Left ventricle myocardium inferior (tissue), 1 donor: Measurements from ENCODE around the gene PRDM16. TPM values are rescaled to one million over a fixed set of nuclear protein-coding genes. Genes with fewer than 3 reads are reported as not detected.
A peak's percentile ranks its signal among the peaks of the same experiment; 100 is the strongest.

Experiments
- DNase-seq: peaks from one replicate; pipeline ENCODE4 v3.0.0-alpha.2; 2020
- H3K27ac ChIP-seq: fragments of 200-600 bp; replicated peaks from 2 replicates; pipeline ENCODE4 v1.8.0; 2021
- H3K27me3 ChIP-seq: fragments of 200-600 bp; 2 replicates; pipeline ENCODE4 v1.8.0; 2021; ENCODE audit warnings: low read depth
- H3K36me3 ChIP-seq: fragments of 200-600 bp; 2 replicates; pipeline ENCODE4 v1.8.0; 2021
- H3K4me1 ChIP-seq: fragments of 200-600 bp; 2 replicates; pipeline ENCODE4 v1.8.0; 2021
- H3K4me3 ChIP-seq: fragments of 200-600 bp; 2 replicates; pipeline ENCODE4 v1.8.0; 2021; ENCODE audit warnings: mild to moderate bottlenecking, moderate library complexity
- H3K9me3 ChIP-seq: fragments of 200-600 bp; replicated peaks from 2 replicates; pipeline ENCODE4 v1.8.0; 2021
- CTCF ChIP-seq: fragments of 200-600 bp; IDR thresholded peaks from 2 replicates; pipeline ENCODE4 v1.8.0; 2021; ENCODE audit warnings: antibody characterized with exemption, mild to moderate bottlenecking, borderline replicate concordance
- intact Hi-C: fragments of 100-400 bp; cut with micrococcal nuclease; formaldehyde crosslinking; loops from one replicate; pipeline ENCODE4 v1.11.0; 2022
- total RNA-seq: library from RNA; stranded (reverse); fragmentation: NEBNext Ultra II Directional; extraction: Animal tissue kit (Norgen Biotek cat#: 25700); gene quantifications from one replicate; pipeline ENCODE4 v1.2.1, GENCODE V29; 2021
- donor health status: DM: no; HTN: yes; CAD: no; lungs with severe emphysema.

Gene PRDM16
- total RNA-seq, 1 donor from 2014 or later, result 16.6 TPM

GRCh38 chr1:3472088-3472850 is 403.3 kb downstream of the PRDM16 start:
- H3K27me3 ChIP-seq, result no peaks in the 10 kb centered on the region
- intact Hi-C loops, result no loop called here

DNA sequence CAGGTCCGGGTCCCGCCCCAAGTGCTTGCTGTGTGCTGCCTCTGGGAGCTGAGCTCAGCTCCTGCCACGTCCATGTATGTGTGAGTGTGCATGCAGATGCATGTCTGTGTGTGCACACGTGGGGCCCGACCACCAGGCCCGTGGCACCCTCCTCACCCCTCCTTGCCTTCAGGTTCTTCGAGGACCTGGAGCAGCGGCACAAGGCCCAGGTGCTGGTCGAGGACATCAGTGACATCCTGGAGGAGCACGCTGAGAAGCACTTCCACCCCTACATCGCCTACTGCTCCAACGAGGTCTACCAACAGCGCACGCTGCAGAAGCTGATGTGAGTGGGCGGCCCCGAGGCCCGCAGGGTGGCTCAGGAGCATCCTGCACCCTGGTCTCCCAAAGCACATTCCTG is 403.9 kb downstream of the PRDM16 start:
- Histone ChIP-seq H3K4me3 (no peak overlapping the region), H3K4me1 (peaks cover 12% of the 10 kb centered on the region), H3K36me3 (no peaks in the 10 kb centered on the region), H3K27me3 (no peaks in the 10 kb centered on the region), H3K27ac (no peak overlapping the region), H3K9me3 (no peaks in the 10 kb centered on the region)
- intact Hi-C loops, result no loop called here
- no peak for TF ChIP-seq CTCF
- DNase-seq, result no peak

More at GRCh38 chr1:3472088-3472850, 403.3 kb downstream of the PRDM16 start:
- Histone ChIP-seq H3K4me1 (peaks cover 12% of the 10 kb centered on the region), H3K27ac (peak overlapping the region; percentile 57), H3K9me3 (no peaks in the 10 kb centered on the region), H3K4me3 (no peak overlapping the region), H3K36me3 (no peaks in the 10 kb centered on the region)
- peak; percentile 8 for TF ChIP-seq CTCF
- no peak for DNase-seq

GRCh38 chr1:3473381-3473844 is 404.4 kb downstream of the PRDM16 start:
- intact Hi-C loops, result no loop called here
- H3K4me1 ChIP-seq, result peaks cover 12% of the 10 kb centered on the region
- H3K27me3 ChIP-seq, result no peaks in the 10 kb centered on the region
- H3K9me3 ChIP-seq, result no peaks in the 10 kb centered on the region
- H3K36me3 ChIP-seq, result no peaks in the 10 kb centered on the region
- no peak for TF ChIP-seq CTCF
- no peak overlapping the region for H3K27ac ChIP-seq
- DNase-seq, result no peak
- no peak overlapping the region for H3K4me3 ChIP-seq

DNA sequence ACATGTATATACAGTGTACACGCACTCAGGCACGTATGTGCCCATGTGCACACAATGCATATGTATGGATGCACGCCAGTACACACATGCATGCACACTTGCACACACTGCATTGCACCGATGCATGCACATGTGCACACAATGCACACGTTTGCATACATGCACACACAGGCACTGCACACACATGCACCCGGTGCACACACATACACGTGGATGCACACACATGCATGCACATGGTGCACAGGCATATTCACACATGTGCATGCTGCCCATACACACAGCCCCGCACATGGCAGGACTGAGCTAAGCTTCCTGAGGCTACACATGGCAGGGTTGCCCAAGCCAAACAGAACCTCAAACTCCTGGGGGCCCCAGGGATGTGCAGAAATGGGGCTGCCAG is 405.0 kb downstream of the PRDM16 start:
- Histone ChIP-seq H3K36me3 (no peaks in the 10 kb centered on the region), H3K4me3 (no peak overlapping the region), H3K27me3 (no peaks in the 10 kb centered on the region), H3K27ac (no peak overlapping the region), H3K4me1 (peaks cover 12% of the 10 kb centered on the region), H3K9me3 (no peaks in the 10 kb centered on the region)
- intact Hi-C loops, result no loop called here
- DNase-seq, result no peak
- TF ChIP-seq CTCF, result no peak

GRCh38 chr1:3474421-3474820 is 405.4 kb downstream of the PRDM16 start:
- Histone ChIP-seq H3K27me3 (no peaks in the 10 kb centered on the region), H3K4me3 (no peak overlapping the region), H3K9me3 (no peaks in the 10 kb centered on the region), H3K4me1 (peaks cover 12% of the 10 kb centered on the region), H3K36me3 (no peaks in the 10 kb centered on the region), H3K27ac (no peak overlapping the region)
- DNase-seq, result no peak
- intact Hi-C loops, result no loop called here
- no peak for TF ChIP-seq CTCF
